ENCODE data around the gene KCNC1. TPM values are rescaled to one million over a fixed set of nuclear protein-coding genes. Genes with fewer than 3 reads are reported as not detected.

The KCNC1 gene
- total RNA-seq, 4 donors from 2014 or later, result 0.14 TPM; not detected in 3

GRCh38 chr11:17719938-17720795 is 14.4 kb upstream of the KCNC1 start:
- Histone ChIP-seq H3K36me3 (no peaks in the 10 kb centered on the region), H3K9me3 (no peaks in the 10 kb centered on the region), H3K27ac (no peak overlapping the region), H3K27me3 (peaks cover 95% of the 10 kb centered on the region), H3K4me3 (no peak overlapping the region), H3K4me1 (peaks cover 0 to 8% (median 0%) of the 10 kb centered on the region in 4 donors)
- WGBS, 2 donors (ENCODE audit: low coverage in 1 of 2), result 28% methylated on average over 85 of the region's 85 CpGs; no CpG with 5 or more reads in 1 of the 2 donors
- intact Hi-C loops (cut with DNase I; ENCODE audit: low total_unique reads), result no loop called here
- DNase-seq, result no peak
- in situ Hi-C loops (cut with MboI; ENCODE audit: low pct_ligation_motif_present in 1 of 4, low pct_unique_long_range_greater_than_20kb in 1 of 4, low sequenced_read_pairs in 3 of 4), result loop anchor here in 1 of 4 donors (10.0 kb wide), 1 partner anchor 265 kb away; no protein-coding TSS in a partner anchor
- TF ChIP-seq POLR2A (IDR thresholded peaks at IDR 0.05) (no peak), POLR2AphosphoS5 (IDR thresholded peaks at IDR 0.05) (no peak), CTCF (IDR thresholded peaks at IDR 0.05) (no peak), EP300 (IDR thresholded peaks at IDR 0.05; ENCODE audit: low read depth) (no peak)

GRCh38 chr11:17720796-17721171 is 13.8 kb upstream of the KCNC1 start:
- in situ Hi-C loops (cut with MboI; ENCODE audit: low pct_ligation_motif_present in 1 of 4, low pct_unique_long_range_greater_than_20kb in 1 of 4, low sequenced_read_pairs in 3 of 4) (loop anchor here in 1 of 4 donors (10.0 kb wide), 1 partner anchor 264 kb away; no protein-coding TSS in a partner anchor), intact Hi-C loops (cut with DNase I; ENCODE audit: low total_unique reads) (no loop called here)
- WGBS, 2 donors (ENCODE audit: low coverage in 1 of 2), result 15% methylated on average over 24 of the region's 24 CpGs; no CpG with 5 or more reads in 1 of the 2 donors
- H3K9me3 ChIP-seq, result no peaks in the 10 kb centered on the region
- no peak overlapping the region for H3K4me3 ChIP-seq
- no peak overlapping the region for H3K27ac ChIP-seq
- H3K27me3 ChIP-seq, result peaks cover 95% of the 10 kb centered on the region
- no peak for TF ChIP-seq POLR2AphosphoS5 (IDR thresholded peaks at IDR 0.05)
- TF ChIP-seq CTCF (IDR thresholded peaks at IDR 0.05), result no peak
- no peak for TF ChIP-seq EP300 (IDR thresholded peaks at IDR 0.05; ENCODE audit: low read depth)
- TF ChIP-seq POLR2A (IDR thresholded peaks at IDR 0.05), result no peak
- no peak for DNase-seq
- peaks cover 0 to 8% (median 0%) of the 10 kb centered on the region in 4 donors for H3K4me1 ChIP-seq
- no peaks in the 10 kb centered on the region for H3K36me3 ChIP-seq

- Histone ChIP-seq H3K4me1 (peaks cover 0 to 8% (median 0%) of the 10 kb centered on the region in 4 donors), H3K4me3 (no peak overlapping the region), H3K9me3 (no peaks in the 10 kb centered on the region), H3K36me3 (no peaks in the 10 kb centered on the region), H3K27ac (no peak overlapping the region), H3K27me3 (peaks cover 89% of the 10 kb centered on the region)
- TF ChIP-seq POLR2A (IDR thresholded peaks at IDR 0.05) (no peak), EP300 (IDR thresholded peaks at IDR 0.05; ENCODE audit: low read depth) (no peak), POLR2AphosphoS5 (IDR thresholded peaks at IDR 0.05) (no peak), CTCF (IDR thresholded peaks at IDR 0.05) (no peak)
- DNase-seq, result no peak
- WGBS, 2 donors (ENCODE audit: low coverage in 1 of 2), result 27% methylated on average over 33 of the region's 56 CpGs; no CpG with 5 or more reads in 1 of the 2 donors
- in situ Hi-C loops (cut with MboI; ENCODE audit: low pct_ligation_motif_present in 1 of 4, low pct_unique_long_range_greater_than_20kb in 1 of 4, low sequenced_read_pairs in 3 of 4), result loop anchor here in 1 of 4 donors (10.0 kb wide), 1 partner anchor 263 kb away; no protein-coding TSS in a partner anchor
- intact Hi-C loops (cut with DNase I; ENCODE audit: low total_unique reads), result no loop called here
These were observed 13.2 kb upstream of the KCNC1 start for GRCh38 chr11:17721242-17721999.
